ENCODE data around the gene WDCP.
"Not testable (repeated sequence)": the region's sequence is repeated elsewhere in the genome, so short reads cannot be mapped to it uniquely, and the experiment has no call there.

WDCP gene

DNA sequence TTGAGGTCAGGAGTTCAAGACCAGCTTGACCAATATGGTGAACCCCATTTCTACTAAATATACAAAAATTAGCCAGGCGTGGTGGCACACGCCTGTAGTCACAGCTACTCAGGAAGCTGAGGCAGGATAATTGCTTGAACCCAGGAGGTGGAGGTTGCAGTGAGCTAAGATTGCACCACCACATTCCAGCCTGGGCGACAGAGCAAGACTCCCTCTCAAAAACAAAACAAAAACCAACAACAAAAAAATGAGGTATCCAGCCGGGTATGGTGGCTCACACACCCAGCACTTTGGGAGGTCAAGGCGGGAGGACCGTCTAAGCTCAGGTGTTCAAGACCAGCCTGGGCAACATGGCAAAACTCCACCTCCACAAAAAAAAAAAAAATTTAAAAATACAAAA, 32.3 kb downstream of the WDCP start:
- not testable (repeated sequence) for H2BK12ac ChIP-seq (ENCODE audit: low read length); H3K4me2 ChIP-seq (ENCODE audit: insufficient read depth, low read length, poor library complexity, severe bottlenecking); H3K9me3 ChIP-seq (replicated peaks in 1 of 2; ENCODE audit: control insufficient read depth in 2 of 2, insufficient read depth in 1 of 2, low read depth in 1 of 2, low read length in 2 of 2); H3K4ac ChIP-seq (ENCODE audit: low read length); H2AK5ac ChIP-seq (ENCODE audit: low read depth, low read length); DNase-seq (ENCODE audit: low spot score); H3K27ac ChIP-seq (replicated peaks; ENCODE audit: low read length); H3K18ac ChIP-seq (ENCODE audit: low read length); H3K27me3 ChIP-seq (ENCODE audit: control insufficient read depth in 3 of 3, insufficient read depth in 3 of 3, low read depth in 1 of 3, low read length in 3 of 3); H2BK15ac ChIP-seq (ENCODE audit: low read length); H3K36me3 ChIP-seq (replicated peaks in 1 of 2; ENCODE audit: control insufficient read depth in 2 of 2, insufficient read depth in 2 of 2, low read length in 2 of 2); H4K8ac ChIP-seq (ENCODE audit: low read depth, low read length); H3K79me1 ChIP-seq (ENCODE audit: low read depth, low read length); H2AFZ ChIP-seq (ENCODE audit: low read length); H4K91ac ChIP-seq (ENCODE audit: low read depth, low read length, poor library complexity); H3K9ac ChIP-seq (ENCODE audit: low read depth, low read length, poor library complexity); H3K14ac ChIP-seq (ENCODE audit: low read length); H2BK5ac ChIP-seq (ENCODE audit: low read length); H2BK120ac ChIP-seq (ENCODE audit: low read depth, low read length); H3K23ac ChIP-seq (ENCODE audit: low read depth, low read length, poor library complexity); H3K4me3 ChIP-seq (ENCODE audit: low read length in 2 of 2); H3K4me1 ChIP-seq (ENCODE audit: control insufficient read depth in 2 of 2, insufficient read depth in 1 of 2, low read depth in 1 of 2, low read length in 2 of 2)
- no CpG with 5 or more reads among the region's 6 CpGs for WGBS, 2 donors (ENCODE audit: extremely low coverage in 2 of 2, insufficient read length in 2 of 2, insufficient replicate concordance in 1 of 2)

DNA sequence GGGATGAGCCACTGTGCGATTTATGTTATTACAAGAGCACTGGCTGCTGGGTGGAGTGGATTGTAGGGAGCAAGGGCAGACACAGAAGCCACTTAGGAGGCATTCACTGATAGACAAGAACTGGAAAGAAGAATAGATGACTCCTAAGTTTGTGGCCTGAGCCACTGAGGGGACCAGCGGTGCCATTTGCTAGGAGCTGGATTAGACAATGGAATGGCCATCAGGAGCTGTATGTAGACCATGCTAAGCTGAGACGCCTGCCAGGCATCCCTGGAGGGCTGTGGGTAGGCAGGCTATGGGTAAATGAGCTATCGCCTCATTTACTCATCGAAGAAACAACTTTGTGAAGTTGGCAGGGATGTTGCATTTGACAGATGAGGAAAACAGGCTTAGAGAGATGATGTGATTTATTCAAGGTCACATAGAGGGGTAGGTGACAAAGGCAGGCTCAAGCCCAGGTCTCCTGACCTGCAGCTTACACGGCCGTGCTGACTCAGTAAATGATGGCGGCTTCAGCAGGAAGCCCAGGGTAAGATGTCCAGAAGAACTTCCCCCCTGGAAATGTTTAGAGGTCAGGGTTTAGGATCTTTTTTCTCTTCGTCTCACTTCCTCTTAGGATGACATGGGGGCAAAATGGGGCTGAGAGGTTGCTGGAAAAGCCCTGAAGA, 34.5 kb downstream of the WDCP start:
- peaks cover 7% of the 10 kb centered on the region in 2 donors for H3K4me1 ChIP-seq (ENCODE audit: control insufficient read depth in 2 of 2, insufficient read depth in 1 of 2, low read depth in 1 of 2, low read length in 2 of 2)
- H3K36me3 ChIP-seq (replicated peaks in 1 of 2; ENCODE audit: control insufficient read depth in 2 of 2, insufficient read depth in 2 of 2, low read length in 2 of 2): no peaks in the 10 kb centered on the region
- H3K79me1 ChIP-seq (ENCODE audit: low read depth, low read length): no peaks in the 10 kb centered on the region
- H3K9ac ChIP-seq (ENCODE audit: low read depth, low read length, poor library complexity): no peak overlapping the region
- no peak overlapping the region for H3K23ac ChIP-seq (ENCODE audit: low read depth, low read length, poor library complexity)
- H4K91ac ChIP-seq (ENCODE audit: low read depth, low read length, poor library complexity): no peak overlapping the region
- no peak overlapping the region for H3K4me3 ChIP-seq (ENCODE audit: low read length in 2 of 2)
- H2AK5ac ChIP-seq (ENCODE audit: low read depth, low read length): no peak overlapping the region
- H3K4ac ChIP-seq (ENCODE audit: low read length): no peak overlapping the region
- no peak for DNase-seq (ENCODE audit: low spot score)
- H2BK15ac ChIP-seq (ENCODE audit: low read length): no peak overlapping the region
- no CpG with 5 or more reads among the region's 9 CpGs for WGBS, 2 donors (ENCODE audit: extremely low coverage in 2 of 2, insufficient read length in 2 of 2, insufficient replicate concordance in 1 of 2)
- H3K27me3 ChIP-seq (ENCODE audit: control insufficient read depth in 3 of 3, insufficient read depth in 3 of 3, low read depth in 1 of 3, low read length in 3 of 3): peaks cover 0 to 18% (median 0%) of the 10 kb centered on the region in 3 experiments
- H2BK120ac ChIP-seq (ENCODE audit: low read depth, low read length): no peak overlapping the region
- no peak overlapping the region for H3K27ac ChIP-seq (replicated peaks; ENCODE audit: low read length)
- H4K8ac ChIP-seq (ENCODE audit: low read depth, low read length): no peak overlapping the region
- no peak overlapping the region for H3K18ac ChIP-seq (ENCODE audit: low read length)
- no peaks in the 10 kb centered on the region for H3K9me3 ChIP-seq (replicated peaks in 1 of 2; ENCODE audit: control insufficient read depth in 2 of 2, insufficient read depth in 1 of 2, low read depth in 1 of 2, low read length in 2 of 2)
- no peak overlapping the region for H3K14ac ChIP-seq (ENCODE audit: low read length)
- no peak overlapping the region for H3K4me2 ChIP-seq (ENCODE audit: insufficient read depth, low read length, poor library complexity, severe bottlenecking)
- H2BK5ac ChIP-seq (ENCODE audit: low read length): no peak overlapping the region
- no peak overlapping the region for H2BK12ac ChIP-seq (ENCODE audit: low read length)
- H2AFZ ChIP-seq (ENCODE audit: low read length): no peak overlapping the region

DNA sequence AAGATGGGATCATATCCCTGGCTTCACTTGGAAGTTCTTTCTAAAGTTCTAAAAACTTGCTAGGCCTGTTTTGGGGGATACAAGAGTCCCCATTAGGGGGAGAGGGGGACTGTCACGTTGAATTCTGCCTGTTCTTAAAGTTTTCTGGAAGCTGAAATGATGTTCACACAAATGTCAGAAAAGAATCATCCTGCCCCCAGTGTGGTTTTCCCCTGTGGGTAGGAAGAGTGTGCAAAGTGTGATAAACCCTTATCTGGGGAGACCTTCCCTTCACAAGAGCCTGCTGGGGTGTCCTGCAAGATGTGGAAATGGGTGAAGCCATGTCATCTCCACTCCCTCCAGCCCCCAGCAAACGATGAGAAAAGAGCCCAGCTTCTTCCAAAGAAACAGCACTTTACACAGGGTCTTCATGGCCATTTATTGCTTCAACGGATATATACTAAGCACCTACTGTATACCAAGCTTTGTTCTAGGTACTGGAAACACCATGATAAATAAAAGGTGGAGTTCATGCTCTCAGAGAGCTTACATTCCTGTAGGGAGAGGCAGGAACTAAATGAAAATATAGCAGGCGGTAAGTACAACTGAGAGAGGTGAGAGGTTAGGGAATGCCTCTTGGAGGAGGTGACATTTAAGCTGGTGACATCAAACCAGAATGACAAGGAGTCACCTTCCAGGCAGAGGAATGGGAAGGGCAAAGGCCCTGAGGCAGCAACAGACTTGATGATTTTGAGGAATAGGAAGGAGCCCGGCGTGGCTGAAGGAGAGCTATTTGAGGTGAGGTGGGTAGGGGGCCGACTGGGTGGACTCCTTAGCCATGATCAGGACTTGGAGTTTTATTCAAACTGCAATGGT, 35.7 kb downstream of the WDCP start:
- H3K27ac ChIP-seq (replicated peaks; ENCODE audit: low read length): no peak overlapping the region
- H2BK120ac ChIP-seq (ENCODE audit: low read depth, low read length): no peak overlapping the region
- no peaks in the 10 kb centered on the region for H3K9me3 ChIP-seq (replicated peaks in 1 of 2; ENCODE audit: control insufficient read depth in 2 of 2, insufficient read depth in 1 of 2, low read depth in 1 of 2, low read length in 2 of 2)
- no peak overlapping the region for H3K9ac ChIP-seq (ENCODE audit: low read depth, low read length, poor library complexity)
- H2AFZ ChIP-seq (ENCODE audit: low read length): no peak overlapping the region
- no CpG with 5 or more reads among the region's 7 CpGs for WGBS, 2 donors (ENCODE audit: extremely low coverage in 2 of 2, insufficient read length in 2 of 2, insufficient replicate concordance in 1 of 2)
- no peak overlapping the region for H3K14ac ChIP-seq (ENCODE audit: low read length)
- H3K4me1 ChIP-seq (ENCODE audit: control insufficient read depth in 2 of 2, insufficient read depth in 1 of 2, low read depth in 1 of 2, low read length in 2 of 2): peaks cover 7% of the 10 kb centered on the region in 2 donors
- H3K18ac ChIP-seq (ENCODE audit: low read length): no peak overlapping the region
- H3K36me3 ChIP-seq (replicated peaks in 1 of 2; ENCODE audit: control insufficient read depth in 2 of 2, insufficient read depth in 2 of 2, low read length in 2 of 2): no peaks in the 10 kb centered on the region
- peaks cover 0 to 18% (median 0%) of the 10 kb centered on the region in 3 experiments for H3K27me3 ChIP-seq (ENCODE audit: control insufficient read depth in 3 of 3, insufficient read depth in 3 of 3, low read depth in 1 of 3, low read length in 3 of 3)
- H2BK12ac ChIP-seq (ENCODE audit: low read length): no peak overlapping the region
- H3K79me1 ChIP-seq (ENCODE audit: low read depth, low read length): no peaks in the 10 kb centered on the region
- no peak for DNase-seq (ENCODE audit: low spot score)
- no peak overlapping the region for H2BK15ac ChIP-seq (ENCODE audit: low read length)
- no peak overlapping the region for H3K23ac ChIP-seq (ENCODE audit: low read depth, low read length, poor library complexity)
- no peak overlapping the region for H2AK5ac ChIP-seq (ENCODE audit: low read depth, low read length)
- H3K4me2 ChIP-seq (ENCODE audit: insufficient read depth, low read length, poor library complexity, severe bottlenecking): no peak overlapping the region
- no peak overlapping the region for H3K4ac ChIP-seq (ENCODE audit: low read length)
- H4K8ac ChIP-seq (ENCODE audit: low read depth, low read length): no peak overlapping the region
- H3K4me3 ChIP-seq (ENCODE audit: low read length in 2 of 2): no peak overlapping the region
- H4K91ac ChIP-seq (ENCODE audit: low read depth, low read length, poor library complexity): no peak overlapping the region
- H2BK5ac ChIP-seq (ENCODE audit: low read length): no peak overlapping the region

Data from neuronal stem cell (in vitro differentiated cells).